Smooth muscle cell (in vitro differentiated cells): ENCODE data around the gene PTPN12. TPM values are rescaled to one million over a fixed set of nuclear protein-coding genes. Genes with fewer than 3 reads are reported as not detected.

Source experiments
- DNase-seq: peaks from one replicate; lab custom pipeline; 2025; ENCODE audit not compliant: unreplicated experiment; lab: John Stamatoyannopoulos, UW
- H2AFZ ChIP-seq: fragments of 200-600 bp; sonication (generic); 2 replicates; pipeline ENCODE4 v1.6.0; 2016; ENCODE audit warnings: antibody characterized with exemption, low read depth, mild to moderate bottlenecking
- H3F3A ChIP-seq: fragments of 200-600 bp; sonication (generic); 2 replicates; pipeline ENCODE4 v1.6.0; 2017; ENCODE audit warnings: antibody characterized with exemption, low read depth
- H3K27ac ChIP-seq: fragments of 200-600 bp; sonication (generic); 2 replicates; pipeline ENCODE4 v1.5.1; 2016; ENCODE audit warnings: low read depth, mild to moderate bottlenecking
- H3K27me3 ChIP-seq: fragments of 200-600 bp; sonication (generic); 2 replicates; pipeline ENCODE4 v1.6.1; 2016; ENCODE audit warnings: low read depth, mild to moderate bottlenecking
- H3K36me3 ChIP-seq: fragments of 200-600 bp; sonication (generic); 2 replicates; pipeline ENCODE4 v1.5.1; 2016; ENCODE audit warnings: low read depth
- H3K4me1 ChIP-seq: fragments of 200-600 bp; sonication (generic); 2 replicates; pipeline ENCODE4 v1.5.1; 2016; ENCODE audit warnings: low read depth
- H3K4me2 ChIP-seq: fragments of 200-600 bp; sonication (generic); 2 replicates; pipeline ENCODE4 v1.6.0; 2016; ENCODE audit warnings: mild to moderate bottlenecking
- H3K4me3 ChIP-seq: fragments of 200-600 bp; sonication (generic); 2 replicates; pipeline ENCODE4 v1.5.1; 2016; ENCODE audit warnings: mild to moderate bottlenecking
- H3K79me2 ChIP-seq: fragments of 200-600 bp; sonication (generic); 2 replicates; pipeline ENCODE4 v1.6.0; 2016; ENCODE audit warnings: low read depth, mild to moderate bottlenecking
- H3K9ac ChIP-seq: fragments of 200-600 bp; sonication (generic); 2 replicates; pipeline ENCODE4 v1.6.0; 2016; ENCODE audit warnings: low read depth
- H3K9me3 ChIP-seq: fragments of 200-600 bp; sonication (generic); replicated peaks from 2 replicates; pipeline ENCODE4 v1.5.1; 2016; ENCODE audit warnings: low read depth
- H4K20me1 ChIP-seq: fragments of 200-600 bp; sonication (generic); 2 replicates; pipeline ENCODE4 v1.6.0; 2016; ENCODE audit warnings: low read depth
- WGBS: methylation state at CpG from one replicate; pipeline ENCODE4 v1.1.7; 2016; ENCODE audit warnings: low lambda C conversion rate; 5-methylcytosine and 5-hydroxymethylcytosine counted together
- polyA plus RNA-seq: library from polyadenylated mRNA; unstranded; fragments of >200 nt; fragmentation: Nextera tagmentation; extraction: Ambion mirVana; gene quantifications from 2 replicates; pipeline ENCODE4 v1.2.1, GENCODE V29; 2016
- total RNA-seq: library from RNA; depleted of rRNA; stranded (reverse); fragments of >200 nt; gene quantifications from 2 replicates; pipeline ENCODE4 v1.2.3, GENCODE V29; 2014
- TF ChIP-seq, protein P1 (sequence below): fragments of 200-600 bp; sonication (generic); IDR thresholded peaks from 2 replicates; pipeline ENCODE4 v1.5.1; 2017; ENCODE audit warnings: borderline replicate concordance, mild to moderate bottlenecking, antibody characterized with exemption; ENCODE audit not compliant: insufficient read depth, poor library complexity, severe bottlenecking

The PTPN12 gene
- total and polyA plus RNA-seq, 2 experiments from 2014 or later: 12.3 to 85.2 TPM

DNA sequence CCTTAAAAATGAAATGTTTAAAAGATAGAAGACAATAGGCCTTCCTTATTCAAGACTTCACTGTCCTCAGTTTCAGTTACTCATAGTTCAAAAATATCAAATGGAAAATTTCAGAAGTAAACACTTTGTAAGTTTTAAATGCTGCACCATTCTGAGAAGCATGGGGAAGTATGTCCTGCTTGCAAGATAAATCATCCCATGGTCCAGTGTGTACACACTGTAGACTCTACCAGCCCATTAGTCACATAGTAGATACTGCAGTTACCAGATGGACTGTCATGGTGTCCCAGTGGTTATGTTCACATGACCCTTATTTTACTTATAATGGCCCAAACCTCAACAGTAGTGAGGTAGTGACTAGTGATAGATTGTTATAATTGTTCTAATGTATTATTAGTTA, 69.5 kb downstream of the PTPN12 start:
- no peak overlapping the region for H3K27ac ChIP-seq
- no peak overlapping the region for H3K9ac ChIP-seq
- no peaks in the 10 kb centered on the region for H3K9me3 ChIP-seq
- H3F3A ChIP-seq: no peaks in the 10 kb centered on the region
- H3K27me3 ChIP-seq: no peaks in the 10 kb centered on the region
- H4K20me1 ChIP-seq: peaks cover 22% of the 10 kb centered on the region
- H3K4me3 ChIP-seq: no peak overlapping the region
- peaks cover 7% of the 10 kb centered on the region for H3K79me2 ChIP-seq
- TF ChIP-seq, protein P1, sequence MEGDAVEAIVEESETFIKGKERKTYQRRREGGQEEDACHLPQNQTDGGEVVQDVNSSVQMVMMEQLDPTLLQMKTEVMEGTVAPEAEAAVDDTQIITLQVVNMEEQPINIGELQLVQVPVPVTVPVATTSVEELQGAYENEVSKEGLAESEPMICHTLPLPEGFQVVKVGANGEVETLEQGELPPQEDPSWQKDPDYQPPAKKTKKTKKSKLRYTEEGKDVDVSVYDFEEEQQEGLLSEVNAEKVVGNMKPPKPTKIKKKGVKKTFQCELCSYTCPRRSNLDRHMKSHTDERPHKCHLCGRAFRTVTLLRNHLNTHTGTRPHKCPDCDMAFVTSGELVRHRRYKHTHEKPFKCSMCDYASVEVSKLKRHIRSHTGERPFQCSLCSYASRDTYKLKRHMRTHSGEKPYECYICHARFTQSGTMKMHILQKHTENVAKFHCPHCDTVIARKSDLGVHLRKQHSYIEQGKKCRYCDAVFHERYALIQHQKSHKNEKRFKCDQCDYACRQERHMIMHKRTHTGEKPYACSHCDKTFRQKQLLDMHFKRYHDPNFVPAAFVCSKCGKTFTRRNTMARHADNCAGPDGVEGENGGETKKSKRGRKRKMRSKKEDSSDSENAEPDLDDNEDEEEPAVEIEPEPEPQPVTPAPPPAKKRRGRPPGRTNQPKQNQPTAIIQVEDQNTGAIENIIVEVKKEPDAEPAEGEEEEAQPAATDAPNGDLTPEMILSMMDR: no peak
- no peak for DNase-seq
- no peak overlapping the region for H2AFZ ChIP-seq
- no peak overlapping the region for H3K4me2 ChIP-seq
- H3K36me3 ChIP-seq: peaks cover 25% of the 10 kb centered on the region
- H3K4me1 ChIP-seq: no peaks in the 10 kb centered on the region

DNA sequence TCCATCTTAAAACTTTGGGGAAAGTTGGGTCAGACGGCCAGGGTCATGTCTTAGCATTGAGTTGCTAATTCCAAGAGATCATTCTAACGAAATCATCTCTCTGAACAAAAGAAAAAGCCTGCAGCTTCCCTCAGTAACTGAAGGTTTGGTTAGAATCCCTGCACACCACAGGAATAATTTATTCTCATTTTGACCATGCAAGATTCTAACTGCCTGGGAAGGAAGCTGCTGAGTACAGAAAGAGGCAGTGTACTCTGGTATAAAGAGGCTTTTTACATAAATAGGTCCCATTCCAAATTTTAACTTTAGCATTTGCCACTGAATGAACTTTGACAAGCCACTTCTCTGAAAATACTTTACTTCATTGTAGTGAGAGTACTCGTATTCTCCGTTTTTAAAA, 82.2 kb downstream of the PTPN12 start:
- TF ChIP-seq, protein P1: no peak
- Histone ChIP-seq H3K9me3 (no peaks in the 10 kb centered on the region), H3K36me3 (peaks cover 18% of the 10 kb centered on the region), H2AFZ (no peak overlapping the region), H3K4me3 (no peak overlapping the region), H3K4me1 (no peaks in the 10 kb centered on the region), H4K20me1 (peaks cover 22% of the 10 kb centered on the region), H3K4me2 (no peak overlapping the region), H3K9ac (no peak overlapping the region), H3K27ac (no peak overlapping the region), H3F3A (no peaks in the 10 kb centered on the region), H3K79me2 (peaks cover 6% of the 10 kb centered on the region), H3K27me3 (no peaks in the 10 kb centered on the region)
- DNase-seq: no peak
- WGBS: 92% methylated on average over 4 of the region's 4 CpGs

DNA sequence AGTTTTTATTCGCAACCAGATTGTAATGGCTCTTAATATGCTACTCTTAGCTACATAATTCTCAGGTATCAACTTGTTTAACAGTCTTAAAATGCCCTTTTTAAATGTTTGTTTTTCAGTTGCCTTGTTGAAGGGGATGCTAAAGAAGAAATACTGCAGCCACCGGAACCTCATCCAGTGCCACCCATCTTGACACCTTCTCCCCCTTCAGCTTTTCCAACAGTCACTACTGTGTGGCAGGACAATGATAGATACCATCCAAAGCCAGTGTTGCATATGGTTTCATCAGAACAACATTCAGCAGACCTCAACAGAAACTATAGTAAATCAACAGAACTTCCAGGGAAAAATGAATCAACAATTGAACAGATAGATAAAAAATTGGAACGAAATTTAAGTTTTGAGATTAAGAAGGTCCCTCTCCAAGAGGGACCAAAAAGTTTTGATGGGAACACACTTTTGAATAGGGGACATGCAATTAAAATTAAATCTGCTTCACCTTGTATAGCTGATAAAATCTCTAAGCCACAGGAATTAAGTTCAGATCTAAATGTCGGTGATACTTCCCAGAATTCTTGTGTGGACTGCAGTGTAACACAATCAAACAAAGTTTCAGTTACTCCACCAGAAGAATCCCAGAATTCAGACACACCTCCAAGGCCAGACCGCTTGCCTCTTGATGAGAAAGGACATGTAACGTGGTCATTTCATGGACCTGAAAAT, 89.7 kb downstream of the PTPN12 start:
- Histone ChIP-seq H3K79me2 (peaks cover 13% of the 10 kb centered on the region), H2AFZ (no peak overlapping the region), H3K9me3 (no peaks in the 10 kb centered on the region), H3K27ac (no peak overlapping the region), H3K4me3 (no peak overlapping the region), H3F3A (no peaks in the 10 kb centered on the region), H3K36me3 (peaks cover 19% of the 10 kb centered on the region), H3K4me2 (no peak overlapping the region), H3K27me3 (no peaks in the 10 kb centered on the region), H3K9ac (no peak overlapping the region), H3K4me1 (no peaks in the 10 kb centered on the region), H4K20me1 (peaks cover 10% of the 10 kb centered on the region)
- no peak for DNase-seq
- 95% methylated on average over 6 of the region's 6 CpGs for WGBS
- TF ChIP-seq, protein P1: no peak

DNA sequence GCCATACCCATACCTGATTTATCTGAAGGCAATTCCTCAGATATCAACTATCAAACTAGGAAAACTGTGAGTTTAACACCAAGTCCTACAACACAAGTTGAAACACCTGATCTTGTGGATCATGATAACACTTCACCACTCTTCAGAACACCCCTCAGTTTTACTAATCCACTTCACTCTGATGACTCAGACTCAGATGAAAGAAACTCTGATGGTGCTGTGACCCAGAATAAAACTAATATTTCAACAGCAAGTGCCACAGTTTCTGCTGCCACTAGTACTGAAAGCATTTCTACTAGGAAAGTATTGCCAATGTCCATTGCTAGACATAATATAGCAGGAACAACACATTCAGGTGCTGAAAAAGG, 90.2 kb downstream of the PTPN12 start:
- Histone ChIP-seq H3K79me2 (peaks cover 17% of the 10 kb centered on the region), H3K9ac (no peak overlapping the region), H3F3A (no peaks in the 10 kb centered on the region), H3K27me3 (no peaks in the 10 kb centered on the region), H3K4me1 (no peaks in the 10 kb centered on the region), H3K4me3 (no peak overlapping the region), H2AFZ (no peak overlapping the region), H3K9me3 (no peaks in the 10 kb centered on the region), H3K4me2 (no peak overlapping the region), H3K27ac (no peak overlapping the region), H4K20me1 (peaks cover 10% of the 10 kb centered on the region), H3K36me3 (peaks cover 21% of the 10 kb centered on the region)
- TF ChIP-seq, protein P1: no peak
- DNase-seq: no peak
